ENCODE measurements around the gene RRP1B. TPM values are rescaled to one million over a fixed set of nuclear protein-coding genes. Genes with fewer than 3 reads are reported as not detected.
A peak's percentile ranks its signal among the peaks of the same experiment; 100 is the strongest.

The RRP1B gene
- total and polyA plus RNA-seq, 2 of the 13 experiments (the other 11 are each of a cell fraction or from before 2014, with no cell fraction given), result 16.3 to 46.2 TPM

DNA sequence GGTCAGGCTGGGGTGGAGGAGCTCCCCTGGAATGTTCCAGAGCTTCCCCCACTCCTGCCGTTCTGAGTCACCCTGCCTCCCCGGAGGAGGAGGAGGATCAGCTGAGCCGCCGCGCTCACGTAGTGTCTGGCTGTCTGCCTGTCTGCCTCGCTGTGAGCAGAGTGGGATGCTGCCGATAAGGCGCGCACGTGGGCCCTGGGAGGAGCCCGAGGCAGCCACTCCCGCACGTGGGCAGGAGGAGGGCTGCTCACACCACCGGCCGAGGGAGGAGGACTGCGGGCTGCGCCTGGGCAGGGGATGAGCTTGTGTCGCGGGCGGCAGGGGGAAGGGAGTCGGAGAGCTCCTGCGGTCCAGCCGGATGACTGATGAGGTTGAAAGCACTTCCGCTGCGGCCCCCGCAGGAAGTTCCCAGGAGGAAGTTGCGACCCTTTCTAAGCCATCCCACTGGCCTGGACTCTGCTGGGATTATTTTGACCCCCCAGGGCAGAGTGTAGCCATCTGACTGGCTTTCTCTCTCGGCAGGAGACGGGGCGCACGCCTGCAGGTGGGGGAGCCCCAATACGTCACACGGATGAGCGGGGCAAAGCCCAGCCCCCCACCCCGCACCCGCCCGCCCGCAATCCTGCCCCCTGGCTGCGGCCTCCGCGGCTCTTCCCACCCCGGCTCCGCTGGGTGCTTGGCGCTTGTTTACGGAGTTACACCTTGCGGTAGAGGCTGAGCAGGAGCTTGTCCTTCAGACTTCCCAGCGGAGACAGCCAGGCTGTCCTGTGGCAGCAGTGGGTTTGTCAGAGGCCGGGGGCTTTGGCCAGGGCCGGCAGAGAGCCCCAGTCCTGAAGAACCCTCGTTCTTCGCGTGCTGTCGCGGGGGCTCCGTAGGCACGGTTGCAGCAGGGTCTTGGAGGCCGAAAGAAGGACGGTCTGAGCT lies 69.4 kb downstream of the RRP1B start (continued):
- TF ChIP-seq, protein P1, sequence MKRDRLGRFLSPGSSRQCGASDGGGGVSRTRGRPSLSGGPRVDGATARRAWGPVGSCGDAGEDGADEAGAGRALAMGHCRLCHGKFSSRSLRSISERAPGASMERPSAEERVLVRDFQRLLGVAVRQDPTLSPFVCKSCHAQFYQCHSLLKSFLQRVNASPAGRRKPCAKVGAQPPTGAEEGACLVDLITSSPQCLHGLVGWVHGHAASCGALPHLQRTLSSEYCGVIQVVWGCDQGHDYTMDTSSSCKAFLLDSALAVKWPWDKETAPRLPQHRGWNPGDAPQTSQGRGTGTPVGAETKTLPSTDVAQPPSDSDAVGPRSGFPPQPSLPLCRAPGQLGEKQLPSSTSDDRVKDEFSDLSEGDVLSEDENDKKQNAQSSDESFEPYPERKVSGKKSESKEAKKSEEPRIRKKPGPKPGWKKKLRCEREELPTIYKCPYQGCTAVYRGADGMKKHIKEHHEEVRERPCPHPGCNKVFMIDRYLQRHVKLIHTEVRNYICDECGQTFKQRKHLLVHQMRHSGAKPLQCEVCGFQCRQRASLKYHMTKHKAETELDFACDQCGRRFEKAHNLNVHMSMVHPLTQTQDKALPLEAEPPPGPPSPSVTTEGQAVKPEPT (CRISPR knock-in tag; IDR thresholded peaks at IDR 0.05; ENCODE audit: low read depth), result no peak
- TF ChIP-seq RAD51 (IDR thresholded peaks at IDR 0.05; ENCODE audit: borderline replicate concordance), result no peak
- TF ChIP-seq POGZ (CRISPR knock-in tag; IDR thresholded peaks at IDR 0.05), result peak; percentile 77
- TF ChIP-seq CHD4 (IDR thresholded peaks at IDR 0.05; ENCODE audit: borderline replicate concordance, low read length), result 0 out of 2 replicates have a peak, but pooled peaks have one; percentile 36
- TF ChIP-seq ZNF256 (CRISPR knock-in tag; conservative IDR thresholded peaks at IDR 0.05), result no peak
- TF ChIP-seq, protein P2, sequence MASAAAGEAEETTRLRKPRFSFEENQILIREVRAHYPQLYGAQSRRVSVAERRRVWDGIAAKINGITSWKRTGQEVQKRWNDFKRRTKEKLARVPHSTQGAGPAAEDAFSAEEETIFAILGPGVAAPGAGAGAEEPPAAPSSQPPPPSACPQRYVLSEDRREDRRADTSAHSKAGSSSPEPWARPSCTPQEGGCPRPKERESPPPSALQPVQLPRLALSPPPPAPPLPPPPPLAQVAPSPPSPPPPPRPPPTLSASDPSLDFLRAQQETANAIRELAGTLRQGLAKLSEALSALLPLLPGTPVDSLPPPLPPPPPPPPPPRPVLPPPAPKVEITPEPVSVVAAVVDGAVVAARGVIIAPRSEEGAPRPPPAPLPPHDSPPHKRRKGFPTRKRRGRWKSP (CRISPR knock-in tag; IDR thresholded peaks at IDR 0.05), result 0 out of 2 replicates have a peak, but pooled peaks have one; percentile 60
- 0 out of 2 replicates have a peak, but pooled peaks have one; percentile 42 for TF ChIP-seq ZNF557 (CRISPR knock-in tag; IDR thresholded peaks at IDR 0.05)
- no peak for TF ChIP-seq ZNF83 (CRISPR knock-in tag; IDR thresholded peaks at IDR 0.05; ENCODE audit: borderline replicate concordance)
- TF ChIP-seq ZNF577 (CRISPR knock-in tag; IDR thresholded peaks at IDR 0.05; ENCODE audit: borderline replicate concordance, low read depth), result no peak
- TF ChIP-seq HDAC6 (IDR thresholded peaks at IDR 0.05; ENCODE audit: low read depth, low read length), result no peak
- TF ChIP-seq ZFY (CRISPR knock-in tag; IDR thresholded peaks at IDR 0.05), result peak; percentile 78
- peak; percentile 94 for TF ChIP-seq BORCS8-MEF2B (CRISPR knock-in tag; IDR thresholded peaks at IDR 0.05)
- TF ChIP-seq ZNF224 (CRISPR knock-in tag; IDR thresholded peaks at IDR 0.05), result no peak
- peak; percentile 60 for TF ChIP-seq PHF8 (CRISPR knock-in tag; IDR thresholded peaks at IDR 0.05)
- TF ChIP-seq, protein P3, sequence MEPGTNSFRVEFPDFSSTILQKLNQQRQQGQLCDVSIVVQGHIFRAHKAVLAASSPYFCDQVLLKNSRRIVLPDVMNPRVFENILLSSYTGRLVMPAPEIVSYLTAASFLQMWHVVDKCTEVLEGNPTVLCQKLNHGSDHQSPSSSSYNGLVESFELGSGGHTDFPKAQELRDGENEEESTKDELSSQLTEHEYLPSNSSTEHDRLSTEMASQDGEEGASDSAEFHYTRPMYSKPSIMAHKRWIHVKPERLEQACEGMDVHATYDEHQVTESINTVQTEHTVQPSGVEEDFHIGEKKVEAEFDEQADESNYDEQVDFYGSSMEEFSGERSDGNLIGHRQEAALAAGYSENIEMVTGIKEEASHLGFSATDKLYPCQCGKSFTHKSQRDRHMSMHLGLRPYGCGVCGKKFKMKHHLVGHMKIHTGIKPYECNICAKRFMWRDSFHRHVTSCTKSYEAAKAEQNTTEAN (CRISPR knock-in tag; conservative IDR thresholded peaks at IDR 0.05), result 0 out of 2 replicates have a peak, but pooled peaks have one; percentile 38
- TF ChIP-seq, protein P4, sequence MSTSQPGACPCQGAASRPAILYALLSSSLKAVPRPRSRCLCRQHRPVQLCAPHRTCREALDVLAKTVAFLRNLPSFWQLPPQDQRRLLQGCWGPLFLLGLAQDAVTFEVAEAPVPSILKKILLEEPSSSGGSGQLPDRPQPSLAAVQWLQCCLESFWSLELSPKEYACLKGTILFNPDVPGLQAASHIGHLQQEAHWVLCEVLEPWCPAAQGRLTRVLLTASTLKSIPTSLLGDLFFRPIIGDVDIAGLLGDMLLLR (CRISPR knock-in tag; IDR thresholded peaks at IDR 0.05), result peak; percentile 96
- TF ChIP-seq NRL (CRISPR knock-in tag; IDR thresholded peaks at IDR 0.05; ENCODE audit: borderline replicate concordance), result peak; percentile 79
- peak; percentile 21; the same call in 1 of the 2 replicates for TF ChIP-seq CEBPG (CRISPR knock-in tag; IDR thresholded peaks at IDR 0.05)
- TF ChIP-seq SETDB1 (CRISPR knock-in tag; IDR thresholded peaks at IDR 0.05; ENCODE audit: borderline replicate concordance), result no peak
- TF ChIP-seq, protein P5, sequence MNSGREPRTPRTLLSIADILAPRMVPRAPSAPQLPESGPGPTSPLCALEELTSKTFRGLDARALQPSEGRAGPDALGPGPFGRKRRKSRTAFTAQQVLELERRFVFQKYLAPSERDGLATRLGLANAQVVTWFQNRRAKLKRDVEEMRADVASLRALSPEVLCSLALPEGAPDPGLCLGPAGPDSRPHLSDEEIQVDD (CRISPR knock-in tag; IDR thresholded peaks at IDR 0.05; ENCODE audit: borderline replicate concordance), result 0 out of 2 replicates have a peak, but pooled peaks have one; percentile 45
- TF ChIP-seq, protein P6, sequence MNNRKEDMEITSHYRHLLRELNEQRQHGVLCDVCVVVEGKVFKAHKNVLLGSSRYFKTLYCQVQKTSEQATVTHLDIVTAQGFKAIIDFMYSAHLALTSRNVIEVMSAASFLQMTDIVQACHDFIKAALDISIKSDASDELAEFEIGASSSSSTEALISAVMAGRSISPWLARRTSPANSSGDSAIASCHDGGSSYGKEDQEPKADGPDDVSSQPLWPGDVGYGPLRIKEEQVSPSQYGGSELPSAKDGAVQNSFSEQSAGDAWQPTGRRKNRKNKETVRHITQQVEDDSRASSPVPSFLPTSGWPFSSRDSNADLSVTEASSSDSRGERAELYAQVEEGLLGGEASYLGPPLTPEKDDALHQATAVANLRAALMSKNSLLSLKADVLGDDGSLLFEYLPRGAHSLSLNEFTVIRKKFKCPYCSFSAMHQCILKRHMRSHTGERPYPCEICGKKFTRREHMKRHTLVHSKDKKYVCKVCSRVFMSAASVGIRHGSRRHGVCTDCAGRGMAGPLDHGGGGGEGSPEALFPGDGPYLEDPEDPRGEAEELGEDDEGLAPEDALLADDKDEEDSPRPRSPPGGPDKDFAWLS (CRISPR knock-in tag; IDR thresholded peaks at IDR 0.05; ENCODE audit: borderline replicate concordance), result no peak
